SK-N-SH treated with all-trans-retinoic acid at 6 μM for 48 hours (cell line): Measurements from ENCODE around the gene NIPSNAP3A.

Experiments
- CSRNP3 ChIP-seq: fragments of 250-450 bp; sonication (Bioruptor Pico); IDR thresholded peaks from 2 replicates; pipeline ENCODE4 v1.5.1; 2021; ENCODE audit warnings: mild to moderate bottlenecking, moderate library complexity
- RARB ChIP-seq: fragments of 250-450 bp; sonication (Bioruptor Pico); IDR thresholded peaks from 2 replicates; pipeline ENCODE4 v1.8.0; 2021; ENCODE audit warnings: mild to moderate bottlenecking, moderate library complexity
- ZFP30 ChIP-seq: fragments of 450-650 bp; formaldehyde crosslinking; IDR thresholded peaks from 2 replicates; pipeline ENCODE4 v1.5.0; 2022; ENCODE audit warnings: mild to moderate bottlenecking, moderate library complexity

- no peak for TF ChIP-seq RARB (CRISPR knock-in tag)
- no peak for TF ChIP-seq ZFP30 (CRISPR knock-in tag)
- TF ChIP-seq CSRNP3 (CRISPR knock-in tag), result no peak
These were observed 48.4 kb downstream of the NIPSNAP3A start for GRCh38 chr9:104795857-104796256.
